HEK293T (cell line): ENCODE data around the gene GAPDH.

Experiments
- ARNT ChIP-seq: fragments of 450-650 bp; IDR thresholded peaks from 2 replicates; pipeline ENCODE4 v1.6.1; 2017; ENCODE audit warnings: mild to moderate bottlenecking
- BHLHE40 ChIP-seq: fragments of 450-650 bp; IDR thresholded peaks from 2 replicates; pipeline ENCODE4 v1.6.1; 2016; ENCODE audit warnings: mild to moderate bottlenecking, moderate library complexity, borderline replicate concordance
- ELF4 ChIP-seq: fragments of 450-650 bp; IDR thresholded peaks from 2 replicates; pipeline ENCODE4 v1.6.1; 2017; ENCODE audit warnings: antibody characterized with exemption
- FOXK2 ChIP-seq: fragments of 450-650 bp; IDR thresholded peaks from 2 replicates; pipeline ENCODE4 v1.6.1; 2016; ENCODE audit warnings: mild to moderate bottlenecking
- FOXM1 ChIP-seq: fragments of 450-650 bp; IDR thresholded peaks from 2 replicates; pipeline ENCODE4 v1.6.1; 2017; ENCODE audit warnings: mild to moderate bottlenecking, borderline replicate concordance
- HDGF ChIP-seq: fragments of 450-650 bp; IDR thresholded peaks from 2 replicates; pipeline ENCODE4 v1.6.1; 2017; ENCODE audit warnings: antibody characterized with exemption, borderline replicate concordance
- L3MBTL2 ChIP-seq: fragments of 450-650 bp; conservative IDR thresholded peaks from 2 replicates; pipeline ENCODE4 v1.6.1; 2016; ENCODE audit warnings: mild to moderate bottlenecking
- LEF1 ChIP-seq: fragments of 450-650 bp; IDR thresholded peaks from 2 replicates; pipeline ENCODE4 v1.6.1; 2017; ENCODE audit warnings: mild to moderate bottlenecking, borderline replicate concordance
- NFRKB ChIP-seq: fragments of 450-650 bp; IDR thresholded peaks from 2 replicates; pipeline ENCODE4 v1.6.1; 2016; ENCODE audit warnings: mild to moderate bottlenecking, moderate library complexity
- PKNOX1 ChIP-seq: fragments of 450-650 bp; IDR thresholded peaks from 2 replicates; pipeline ENCODE4 v1.6.1; 2016
- SP1 ChIP-seq: fragments of 450-650 bp; IDR thresholded peaks from 2 replicates; pipeline ENCODE4 v1.6.1; 2017
- SUZ12 ChIP-seq: fragments of 450-650 bp; IDR thresholded peaks from 2 replicates; pipeline ENCODE4 v1.6.1; 2016; ENCODE audit warnings: mild to moderate bottlenecking
- TARDBP ChIP-seq: fragments of 450-650 bp; IDR thresholded peaks from 2 replicates; pipeline ENCODE4 v1.6.1; 2016
- ZNF384 ChIP-seq: fragments of 450-650 bp; IDR thresholded peaks from 2 replicates; pipeline ENCODE4 v1.6.1; 2016

DNA sequence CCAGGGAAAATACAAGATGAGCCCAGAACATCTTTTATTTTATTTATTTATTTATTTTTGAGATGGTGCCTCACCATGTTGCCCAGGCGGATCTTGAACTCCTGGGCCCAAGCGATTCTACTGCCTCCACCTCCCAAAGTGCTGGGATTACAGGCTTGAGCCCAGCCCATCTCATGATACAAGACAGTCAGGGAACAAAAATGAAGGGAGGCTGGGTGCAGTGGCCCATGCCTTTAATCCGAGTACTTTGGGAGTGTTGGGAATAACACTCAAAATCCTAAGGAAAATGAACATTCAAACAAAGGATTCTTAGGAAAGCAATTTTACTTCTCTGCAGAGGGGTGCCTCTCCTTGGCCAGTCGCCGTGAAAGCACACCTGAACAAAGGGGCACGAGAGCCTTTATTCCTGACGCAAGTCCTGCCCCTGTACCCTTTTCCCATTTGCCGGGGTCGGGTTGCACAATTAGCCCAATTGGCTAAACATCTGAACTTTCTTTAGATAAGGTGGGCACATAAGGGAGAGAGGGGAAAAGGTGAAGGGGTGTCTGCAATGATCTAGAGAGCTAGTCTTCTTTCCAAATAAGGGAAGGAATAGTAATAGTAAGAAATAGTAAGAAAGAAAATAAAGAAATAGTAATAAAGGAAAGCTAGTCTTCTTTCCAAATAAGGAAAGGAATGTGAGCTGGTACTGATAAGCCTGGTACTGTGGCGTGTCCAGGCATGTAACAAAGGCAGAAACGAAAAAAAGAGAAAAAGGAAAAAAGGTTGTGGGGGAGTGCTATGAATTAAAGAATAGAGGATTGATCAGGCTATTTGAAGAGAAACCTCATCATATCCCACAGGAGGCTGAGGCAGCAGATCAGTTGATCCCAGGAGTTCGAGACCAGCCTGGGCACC lies 27.0 kb upstream of the GAPDH start:
- no peak for TF ChIP-seq PKNOX1
- TF ChIP-seq TARDBP = no peak
- no peak for TF ChIP-seq ZNF384
- no peak for TF ChIP-seq FOXK2
- TF ChIP-seq SUZ12 = no peak
- no peak for TF ChIP-seq ARNT
- no peak for TF ChIP-seq FOXM1
- TF ChIP-seq HDGF = no peak
- no peak for TF ChIP-seq BHLHE40
- no peak for TF ChIP-seq SP1
- TF ChIP-seq LEF1 = no peak
- no peak for TF ChIP-seq ELF4
- no peak for TF ChIP-seq L3MBTL2
- TF ChIP-seq NFRKB = no peak
